Fibroblast of lung (primary cell): ENCODE measurements around the gene C1orf115. TPM values are rescaled to one million over a fixed set of nuclear protein-coding genes. Genes with fewer than 3 reads are reported as not detected.
"Not testable (repeated sequence)": the region's sequence is repeated elsewhere in the genome, so short reads cannot be mapped to it uniquely, and the experiment has no call there.

Experiments
- DNase-seq, 2 donors: peaks; one replicate each; pipeline versions ENCODE4 v3.0.0 to v3.0.0-alpha.2; 2010; ENCODE audit warnings: low read depth in 2 of 2
- H2AFZ ChIP-seq: 2 replicates; pipeline ENCODE4 v1.5.1; 2012; ENCODE audit warnings: low read length, control low read depth, inconsistent platforms
- H3K27ac ChIP-seq: 2 replicates; pipeline ENCODE4 v1.5.1; 2011; ENCODE audit warnings: low read length, control low read depth; ENCODE audit not compliant: insufficient read depth
- H3K27me3 ChIP-seq: 2 replicates; pipeline ENCODE4 v1.5.1; 2011; ENCODE audit warnings: mild to moderate bottlenecking, low read length; ENCODE audit not compliant: control insufficient read depth, insufficient read depth
- H3K36me3 ChIP-seq: 2 replicates; pipeline ENCODE4 v1.5.1; 2011; ENCODE audit warnings: low read length; ENCODE audit not compliant: control insufficient read depth, insufficient read depth
- H3K4me1 ChIP-seq: 2 replicates; pipeline ENCODE4 v1.5.1; 2011; ENCODE audit warnings: low read length; ENCODE audit not compliant: control insufficient read depth, insufficient read depth; ENCODE audit errors: extremely low read depth
- H3K4me2 ChIP-seq: 2 replicates; pipeline ENCODE4 v1.5.1; 2011; ENCODE audit warnings: low read length, control low read depth; ENCODE audit not compliant: insufficient read depth; ENCODE audit errors: extremely low read depth
- H3K4me3 ChIP-seq, 4 experiments: fragments of 200-600 bp in 1 of 4; sonication (generic) in 1 of 4; replicated peaks in 1 of 4; 2 replicates each; pipeline ENCODE4 v1.5.1; 2011 to 2016; ENCODE audit warnings: low read length in 4 of 4, low read depth in 3 of 4, mild to moderate bottlenecking in 3 of 4, control low read depth in 2 of 4, inconsistent platforms in 1 of 4, mixed read lengths in 1 of 4; ENCODE audit not compliant: insufficient read depth in 1 of 4; ENCODE audit errors: control extremely low read depth in 1 of 4
- H3K79me2 ChIP-seq: 2 replicates; pipeline ENCODE4 v1.5.1; 2012; ENCODE audit warnings: mild to moderate bottlenecking, low read length, inconsistent platforms; ENCODE audit not compliant: control insufficient read depth, insufficient read depth
- H3K9ac ChIP-seq: 2 replicates; pipeline ENCODE4 v1.5.1; 2011; ENCODE audit warnings: mild to moderate bottlenecking, low read length, control low read depth; ENCODE audit not compliant: insufficient read depth
- H3K9me3 ChIP-seq: 2 replicates; pipeline ENCODE4 v1.5.1; 2012; ENCODE audit warnings: low read depth, low read length; ENCODE audit not compliant: control insufficient read depth, insufficient read depth
- H4K20me1 ChIP-seq: 2 replicates; pipeline ENCODE4 v1.5.1; 2011; ENCODE audit warnings: low read length; ENCODE audit not compliant: control insufficient read depth, insufficient read depth; ENCODE audit errors: extremely low read depth
- EZH2 ChIP-seq: IDR thresholded peaks from 2 replicates; pipeline ENCODE4 v1.5.1; 2012; ENCODE audit warnings: low read length, control low read depth, mild to moderate bottlenecking; ENCODE audit errors: missing control alignments
- polyA plus RNA-seq, 2 donors: library from polyadenylated mRNA; depleted of rRNA in 1 of 2; stranded (reverse) in 1 of 2; unstranded in 1 of 2; fragments of >200 nt; gene quantifications; 2 replicates each; pipeline ENCODE4 v1.2.1, GENCODE V29; 2011 to 2012; ENCODE audit warnings: missing spikeins in 1 of 2
- total RNA-seq: library from RNA; depleted of rRNA; stranded (reverse); fragments of >200 nt; gene quantifications from 2 replicates; pipeline ENCODE4 v1.2.1, GENCODE V29; 2014
- TF ChIP-seq, protein P1 (sequence below), 2 donors: IDR thresholded peaks in 1 of 2; conservative IDR thresholded peaks in 1 of 2; 1 replicate in 1 of 2; 2 replicates in 1 of 2; pipeline ENCODE4 v1.5.1; 2011 to 2012; ENCODE audit warnings: low read length in 2 of 2, control low read depth in 1 of 2, inconsistent platforms in 1 of 2, low read depth in 1 of 2, mild to moderate bottlenecking in 1 of 2

Gene C1orf115
- total and polyA plus RNA-seq, 2 donors (not counting 1 experiment from before 2014, with no cell fraction given) = 2.2 to 3.3 TPM

DNA sequence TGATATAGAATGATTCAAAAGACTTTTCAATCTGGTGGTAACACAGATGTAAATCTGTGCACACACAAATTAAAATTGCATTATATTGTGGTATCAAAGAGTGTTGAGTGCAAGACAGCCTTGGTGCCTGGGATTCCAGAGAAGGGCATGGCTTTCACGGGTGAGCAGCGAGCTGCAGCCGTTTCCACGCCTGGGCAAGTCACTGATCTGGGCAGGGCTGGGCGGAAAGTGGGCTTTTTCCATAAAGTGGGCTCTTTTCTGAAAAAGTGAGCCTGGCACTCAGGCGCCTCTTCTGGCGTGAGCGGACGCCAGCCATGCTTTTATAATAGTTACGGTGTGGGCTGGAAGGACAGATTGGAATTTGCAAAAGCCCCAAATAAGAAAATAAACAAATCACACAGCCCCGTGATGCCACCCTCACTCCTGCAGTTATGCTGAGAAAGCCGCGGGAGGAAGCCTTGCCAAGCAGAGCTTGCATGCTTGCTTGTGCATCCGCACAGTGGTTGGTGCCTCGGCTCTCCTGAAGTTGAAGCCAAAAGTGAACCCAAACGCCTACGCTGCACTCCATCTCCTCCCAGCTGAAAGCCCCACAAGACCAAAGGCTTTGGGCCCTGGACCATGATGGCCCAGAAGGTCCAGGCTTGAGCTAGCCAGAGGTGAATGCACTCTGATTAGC is 7.1 kb upstream of the C1orf115 start:
- H3K4me1 ChIP-seq = no peaks in the 10 kb centered on the region
- H3K79me2 ChIP-seq = no peaks in the 10 kb centered on the region
- no peak overlapping the region for H3K4me2 ChIP-seq
- no peaks in the 10 kb centered on the region for H3K27me3 ChIP-seq
- no peak for DNase-seq
- H3K9me3 ChIP-seq = no peaks in the 10 kb centered on the region
- H3K4me3 ChIP-seq = no peak overlapping the region
- H4K20me1 ChIP-seq = no peaks in the 10 kb centered on the region
- no peaks in the 10 kb centered on the region for H3K36me3 ChIP-seq
- H3K9ac ChIP-seq = no peak overlapping the region
- H3K27ac ChIP-seq = no peak overlapping the region
- TF ChIP-seq, protein P1, sequence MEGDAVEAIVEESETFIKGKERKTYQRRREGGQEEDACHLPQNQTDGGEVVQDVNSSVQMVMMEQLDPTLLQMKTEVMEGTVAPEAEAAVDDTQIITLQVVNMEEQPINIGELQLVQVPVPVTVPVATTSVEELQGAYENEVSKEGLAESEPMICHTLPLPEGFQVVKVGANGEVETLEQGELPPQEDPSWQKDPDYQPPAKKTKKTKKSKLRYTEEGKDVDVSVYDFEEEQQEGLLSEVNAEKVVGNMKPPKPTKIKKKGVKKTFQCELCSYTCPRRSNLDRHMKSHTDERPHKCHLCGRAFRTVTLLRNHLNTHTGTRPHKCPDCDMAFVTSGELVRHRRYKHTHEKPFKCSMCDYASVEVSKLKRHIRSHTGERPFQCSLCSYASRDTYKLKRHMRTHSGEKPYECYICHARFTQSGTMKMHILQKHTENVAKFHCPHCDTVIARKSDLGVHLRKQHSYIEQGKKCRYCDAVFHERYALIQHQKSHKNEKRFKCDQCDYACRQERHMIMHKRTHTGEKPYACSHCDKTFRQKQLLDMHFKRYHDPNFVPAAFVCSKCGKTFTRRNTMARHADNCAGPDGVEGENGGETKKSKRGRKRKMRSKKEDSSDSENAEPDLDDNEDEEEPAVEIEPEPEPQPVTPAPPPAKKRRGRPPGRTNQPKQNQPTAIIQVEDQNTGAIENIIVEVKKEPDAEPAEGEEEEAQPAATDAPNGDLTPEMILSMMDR (conservative IDR thresholded peaks at IDR 0.05 in 1 of 2, IDR thresholded peaks at IDR 0.05 in 1 of 2; ENCODE audit: low read depth in 1 of 2, low read length in 2 of 2) = no peak
- no peak for TF ChIP-seq EZH2
- no peak overlapping the region for H2AFZ ChIP-seq

DNA sequence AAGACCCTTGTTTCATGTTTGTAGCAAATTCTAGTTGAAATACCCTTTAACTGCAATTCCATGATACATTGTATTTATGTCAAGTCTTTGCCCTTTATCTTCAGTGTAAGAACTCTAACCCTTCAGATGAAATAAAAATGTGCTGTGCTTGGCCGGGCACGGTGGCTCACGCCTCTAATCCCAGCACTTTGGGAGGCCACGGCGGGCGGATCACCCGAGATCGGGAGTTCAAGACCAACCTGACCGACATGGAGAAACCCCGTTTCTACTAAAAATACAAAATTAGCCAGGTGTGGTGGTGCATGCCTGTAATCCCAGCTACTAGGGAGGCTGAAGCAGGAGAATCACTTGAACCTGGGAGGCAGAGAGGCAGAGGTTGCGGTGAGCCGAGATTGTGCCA is 6.4 kb upstream of the C1orf115 start:
- not testable (repeated sequence) for H3K27me3 ChIP-seq, DNase-seq, H3K36me3 ChIP-seq, H3K9ac ChIP-seq, H2AFZ ChIP-seq, H3K27ac ChIP-seq, H3K4me1 ChIP-seq, H4K20me1 ChIP-seq, H3K9me3 ChIP-seq, H3K4me3 ChIP-seq, H3K79me2 ChIP-seq, H3K4me2 ChIP-seq

DNA sequence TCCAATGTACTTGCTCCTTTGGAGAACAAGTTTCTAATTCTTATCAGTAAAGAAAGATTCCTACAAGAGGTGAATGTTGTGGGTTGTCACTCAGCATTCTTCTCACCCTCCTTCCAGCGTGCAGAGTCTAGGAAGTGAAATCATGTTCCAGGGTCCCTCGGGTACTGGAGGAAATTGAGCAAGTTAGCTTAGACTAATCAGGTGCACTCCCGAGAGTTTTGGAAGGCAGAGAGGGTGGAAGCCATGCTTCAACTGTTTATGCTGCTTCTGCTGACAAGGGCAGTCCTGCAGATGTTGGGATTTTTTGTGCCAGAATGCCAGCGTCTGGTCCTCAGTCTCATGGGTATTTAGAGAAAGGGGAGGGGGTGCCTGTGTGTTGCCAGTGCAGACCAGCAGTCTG is 5.3 kb upstream of the C1orf115 start:
- Histone ChIP-seq H2AFZ (no peak overlapping the region), H3K79me2 (no peaks in the 10 kb centered on the region), H3K4me1 (no peaks in the 10 kb centered on the region), H3K9ac (no peak overlapping the region), H3K27me3 (no peaks in the 10 kb centered on the region), H3K9me3 (no peaks in the 10 kb centered on the region), H3K4me3 (no peak overlapping the region), H3K36me3 (no peaks in the 10 kb centered on the region), H4K20me1 (no peaks in the 10 kb centered on the region), H3K4me2 (no peak overlapping the region), H3K27ac (no peak overlapping the region)
- no peak for DNase-seq
- TF ChIP-seq, protein P1 (conservative IDR thresholded peaks at IDR 0.05 in 1 of 2, IDR thresholded peaks at IDR 0.05 in 1 of 2; ENCODE audit: low read depth in 1 of 2, low read length in 2 of 2) = no peak
- TF ChIP-seq EZH2 = no peak
